CD4-positive, alpha-beta T cell (primary cell): Measurements from ENCODE around the gene CTTN. TPM values are rescaled to one million over a fixed set of nuclear protein-coding genes. Genes with fewer than 3 reads are reported as not detected.

Source experiments
- ATAC-seq: fragments of 200-7000 bp; cut with Tn5 transposase; one replicate; pipeline ENCODE4 v1.10.0; 2022; ENCODE audit warnings: mild to moderate bottlenecking; ENCODE audit not compliant: poor library complexity
- CTCF ChIA-PET: fragments of 350-600 bp; sonication (Branson Sonifier 250); formaldehyde crosslinking; loops from one replicate; lab custom pipeline; 2021; ENCODE audit warnings: antibody characterized with exemption, inconsistent platforms; lab: Charles Lee
- POLR2A ChIA-PET: fragments of 350-600 bp; sonication (Branson Sonifier 250); formaldehyde crosslinking; loops from one replicate; lab custom pipeline; 2021; ENCODE audit warnings: antibody characterized with exemption, inconsistent platforms; lab: Charles Lee
- DNase-seq, 14 experiments: peaks; one replicate each; pipeline ENCODE4 v3.0.0-alpha.2; 2013 to 2020; ENCODE audit warnings: mixed read lengths in 2 of 14
- H3K27ac ChIP-seq, 2 donors: one replicate each; pipeline versions ENCODE4 v1.5.1 to v1.7.0; 2013; ENCODE audit warnings: low read length in 2 of 2, low read depth in 1 of 2, mild to moderate bottlenecking in 1 of 2
- H3K27me3 ChIP-seq, 2 experiments: 1 replicate in 1 of 2; 2 replicates in 1 of 2; pipeline versions ENCODE4 v1.6.1 to v1.7.0; 2013; ENCODE audit warnings: low read length in 2 of 2, control low read depth in 1 of 2, mild to moderate bottlenecking in 1 of 2, moderate library complexity in 1 of 2; ENCODE audit not compliant: insufficient read depth in 2 of 2, control insufficient read depth in 1 of 2
- H3K36me3 ChIP-seq: one replicate; pipeline ENCODE4 v1.6.1; 2013; ENCODE audit warnings: low read length, control low read depth; ENCODE audit not compliant: insufficient read depth
- H3K4me1 ChIP-seq: one replicate; pipeline ENCODE4 v1.6.1; 2013; ENCODE audit warnings: low read length, control low read depth; ENCODE audit not compliant: insufficient read depth
- H3K4me3 ChIP-seq: one replicate; pipeline ENCODE4 v1.5.1; 2013; ENCODE audit warnings: mild to moderate bottlenecking, low read length, moderate library complexity
- H3K9me3 ChIP-seq, 2 experiments: 1 replicate in 1 of 2; 2 replicates in 1 of 2; pipeline versions ENCODE4 v1.6.1 to v1.7.0; 2013; ENCODE audit warnings: low read length in 2 of 2, mild to moderate bottlenecking in 2 of 2, control low read depth in 1 of 2, moderate library complexity in 1 of 2; ENCODE audit not compliant: control insufficient read depth in 1 of 2, insufficient read depth in 1 of 2
- H3K27ac Mint-ChIP-seq: one replicate; pipeline ENCODE4 v1.8.0; 2020; ENCODE audit warnings: mixed read lengths
- H3K27me3 Mint-ChIP-seq: one replicate; pipeline ENCODE4 v1.8.0; 2021; ENCODE audit warnings: mixed read lengths
- H3K36me3 Mint-ChIP-seq: one replicate; pipeline ENCODE4 v1.8.0; 2021; ENCODE audit warnings: low read depth, mixed read lengths
- H3K4me1 Mint-ChIP-seq: one replicate; pipeline ENCODE4 v1.8.0; 2021; ENCODE audit warnings: low read depth, mixed read lengths
- H3K4me3 Mint-ChIP-seq: one replicate; pipeline ENCODE4 v1.8.0; 2020; ENCODE audit warnings: mild to moderate bottlenecking, mixed read lengths
- H3K9me3 Mint-ChIP-seq: one replicate; pipeline ENCODE4 v1.8.0; 2020; ENCODE audit warnings: mixed read lengths
- intact Hi-C, 2 experiments: fragments of 100-400 bp; cut with DNase I in 1 of 2; cut with micrococcal nuclease in 1 of 2; formaldehyde crosslinking; loops; one replicate each; pipeline versions ENCODE4 v1.15.1 to v1.9.0; 2023 to 2025; cut with DNase I, micrococcal nuclease
- total RNA-seq, 174 experiments: library from RNA in 2 of 174; stranded (reverse) in 2 of 174; gene quantifications; one replicate each; pipeline ENCODE4 v1.2.3 and lab custom pipeline; 2021 to 2026
- TF ChIP-seq, protein P1 (sequence below): fragments of 200-600 bp; IDR thresholded peaks from one replicate; pipeline ENCODE4 v1.8.0; 2022; ENCODE audit warnings: antibody characterized with exemption, mild to moderate bottlenecking

The CTTN gene
- total RNA-seq, 2 experiments from 2014 or later: 0.45 to 0.80 TPM

- no peaks in the 10 kb centered on the region for H3K27me3 ChIP-seq
- H3K27ac ChIP-seq: no peak overlapping the region
- no peaks in the 10 kb centered on the region for H3K9me3 ChIP-seq
- ChIA-PET CTCF (no interaction called here), POLR2A (interaction anchor here (0.6 kb wide), 1 partner anchor 94 kb away, joined by 3 read pairs; no protein-coding TSS in a partner anchor)
- TF ChIP-seq, protein P1, sequence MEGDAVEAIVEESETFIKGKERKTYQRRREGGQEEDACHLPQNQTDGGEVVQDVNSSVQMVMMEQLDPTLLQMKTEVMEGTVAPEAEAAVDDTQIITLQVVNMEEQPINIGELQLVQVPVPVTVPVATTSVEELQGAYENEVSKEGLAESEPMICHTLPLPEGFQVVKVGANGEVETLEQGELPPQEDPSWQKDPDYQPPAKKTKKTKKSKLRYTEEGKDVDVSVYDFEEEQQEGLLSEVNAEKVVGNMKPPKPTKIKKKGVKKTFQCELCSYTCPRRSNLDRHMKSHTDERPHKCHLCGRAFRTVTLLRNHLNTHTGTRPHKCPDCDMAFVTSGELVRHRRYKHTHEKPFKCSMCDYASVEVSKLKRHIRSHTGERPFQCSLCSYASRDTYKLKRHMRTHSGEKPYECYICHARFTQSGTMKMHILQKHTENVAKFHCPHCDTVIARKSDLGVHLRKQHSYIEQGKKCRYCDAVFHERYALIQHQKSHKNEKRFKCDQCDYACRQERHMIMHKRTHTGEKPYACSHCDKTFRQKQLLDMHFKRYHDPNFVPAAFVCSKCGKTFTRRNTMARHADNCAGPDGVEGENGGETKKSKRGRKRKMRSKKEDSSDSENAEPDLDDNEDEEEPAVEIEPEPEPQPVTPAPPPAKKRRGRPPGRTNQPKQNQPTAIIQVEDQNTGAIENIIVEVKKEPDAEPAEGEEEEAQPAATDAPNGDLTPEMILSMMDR: no peak
- no peak for DNase-seq
- no peaks in the 10 kb centered on the region for H3K4me1 ChIP-seq
- Mint-ChIP-seq H3K27ac (no peak overlapping the region), H3K9me3 (no peaks in the 10 kb centered on the region), H3K27me3 (no peaks in the 10 kb centered on the region), H3K36me3 (no peaks in the 10 kb centered on the region), H3K4me3 (no peak overlapping the region), H3K4me1 (no peaks in the 10 kb centered on the region)
- no peak overlapping the region for H3K4me3 ChIP-seq
- intact Hi-C loops: no loop called here
- no peaks in the 10 kb centered on the region for H3K36me3 ChIP-seq
- no peak for ATAC-seq
These were observed 26.5 kb downstream of the CTTN start for GRCh38 chr11:70424765-70425344.

GRCh38 chr11:70427436-70427835, 29.1 kb downstream of the CTTN start:
- H3K36me3 ChIP-seq: no peaks in the 10 kb centered on the region
- no peaks in the 10 kb centered on the region for H3K27me3 Mint-ChIP-seq
- no peaks in the 10 kb centered on the region for H3K36me3 Mint-ChIP-seq
- no peak overlapping the region for H3K4me3 Mint-ChIP-seq
- no peaks in the 10 kb centered on the region for H3K4me1 ChIP-seq
- H3K4me1 Mint-ChIP-seq: no peaks in the 10 kb centered on the region
- POLR2A ChIA-PET: no interaction called here
- no peak for DNase-seq
- H3K4me3 ChIP-seq: no peak overlapping the region
- H3K9me3 ChIP-seq: no peaks in the 10 kb centered on the region
- intact Hi-C loops: no loop called here
- no peaks in the 10 kb centered on the region for H3K9me3 Mint-ChIP-seq
- H3K27me3 ChIP-seq: no peaks in the 10 kb centered on the region
- H3K27ac ChIP-seq: no peak overlapping the region
- ATAC-seq: no peak
- CTCF ChIA-PET: no interaction called here
- H3K27ac Mint-ChIP-seq: no peak overlapping the region
- TF ChIP-seq, protein P1: no peak

- H3K4me3 Mint-ChIP-seq: no peak overlapping the region
- H3K36me3 Mint-ChIP-seq: no peaks in the 10 kb centered on the region
- no peaks in the 10 kb centered on the region for H3K4me1 Mint-ChIP-seq
- DNase-seq (no peak), ATAC-seq (no peak)
- POLR2A ChIA-PET: no interaction called here
- H3K27me3 Mint-ChIP-seq: no peaks in the 10 kb centered on the region
- Histone ChIP-seq H3K4me3 (no peak overlapping the region), H3K36me3 (no peaks in the 10 kb centered on the region), H3K27me3 (no peaks in the 10 kb centered on the region), H3K9me3 (no peaks in the 10 kb centered on the region), H3K27ac (no peak overlapping the region), H3K4me1 (no peaks in the 10 kb centered on the region)
- TF ChIP-seq, protein P1: no peak
- H3K27ac Mint-ChIP-seq: no peak overlapping the region
- intact Hi-C loops: no loop called here
- CTCF ChIA-PET: no interaction called here
- H3K9me3 Mint-ChIP-seq: no peaks in the 10 kb centered on the region
These were observed 30.5 kb downstream of the CTTN start for GRCh38 chr11:70428701-70429427.
